T-helper 22 cell (primary cell): Measurements from ENCODE around the gene TOMM22.

Experiments used
- DNase-seq: peaks from one replicate; pipeline ENCODE4 v3.0.0-alpha.2; 2020; ENCODE audit warnings: low read depth

The TOMM22 gene

GRCh38 chr22:38715852-38716251 lies 34.1 kb downstream of the TOMM22 start:
- DNase-seq, result no peak

GRCh38 chr22:38716271-38716670 lies 34.5 kb downstream of the TOMM22 start:
- DNase-seq, result no peak

- no peak for DNase-seq
Measured at GRCh38 chr22:38716826-38717225, 35.1 kb downstream of the TOMM22 start.

- DNase-seq, result no peak
Measured at GRCh38 chr22:38717244-38717643, 35.5 kb downstream of the TOMM22 start.

- no peak for DNase-seq
Measured at GRCh38 chr22:38718414-38718813, 36.7 kb downstream of the TOMM22 start.

GRCh38 chr22:38719196-38719595 lies 37.4 kb downstream of the TOMM22 start:
- DNase-seq, result no peak

GRCh38 chr22:38720350-38720749 lies 38.6 kb downstream of the TOMM22 start:
- no peak for DNase-seq

GRCh38 chr22:38721551-38721950 lies 39.8 kb downstream of the TOMM22 start:
- DNase-seq, result no peak

- no peak for DNase-seq
Measured at GRCh38 chr22:38724176-38724575, 42.4 kb downstream of the TOMM22 start.

- DNase-seq, result no peak
Measured at GRCh38 chr22:38724926-38725571, 43.3 kb downstream of the TOMM22 start.

GRCh38 chr22:38725900-38726655 lies 44.3 kb downstream of the TOMM22 start:
- no peak for DNase-seq

GRCh38 chr22:38727123-38727522 lies 45.4 kb downstream of the TOMM22 start:
- no peak for DNase-seq

GRCh38 chr22:38727530-38728451 lies 46.0 kb downstream of the TOMM22 start:
- no peak for DNase-seq

GRCh38 chr22:38728871-38729796 lies 47.4 kb downstream of the TOMM22 start:
- no peak for DNase-seq

GRCh38 chr22:38729946-38730345 lies 48.2 kb downstream of the TOMM22 start:
- DNase-seq, result no peak

GRCh38 chr22:38730411-38730871 lies 48.7 kb downstream of the TOMM22 start:
- no peak for DNase-seq

- no peak for DNase-seq
Measured at GRCh38 chr22:38731703-38732161, 50.0 kb downstream of the TOMM22 start.

GRCh38 chr22:38732251-38732815 lies 50.6 kb downstream of the TOMM22 start:
- DNase-seq, result no peak

GRCh38 chr22:38733329-38733723 lies 51.6 kb downstream of the TOMM22 start:
- no peak for DNase-seq

- no peak for DNase-seq
Measured at GRCh38 chr22:38733724-38734381, 52.1 kb downstream of the TOMM22 start.
